ENCODE data around the gene TRIO. TPM values are rescaled to one million over a fixed set of nuclear protein-coding genes. Genes with fewer than 3 reads are reported as not detected.

The TRIO gene
- total RNA-seq, 1 experiment from 2014 or later, result 136 TPM

DNA sequence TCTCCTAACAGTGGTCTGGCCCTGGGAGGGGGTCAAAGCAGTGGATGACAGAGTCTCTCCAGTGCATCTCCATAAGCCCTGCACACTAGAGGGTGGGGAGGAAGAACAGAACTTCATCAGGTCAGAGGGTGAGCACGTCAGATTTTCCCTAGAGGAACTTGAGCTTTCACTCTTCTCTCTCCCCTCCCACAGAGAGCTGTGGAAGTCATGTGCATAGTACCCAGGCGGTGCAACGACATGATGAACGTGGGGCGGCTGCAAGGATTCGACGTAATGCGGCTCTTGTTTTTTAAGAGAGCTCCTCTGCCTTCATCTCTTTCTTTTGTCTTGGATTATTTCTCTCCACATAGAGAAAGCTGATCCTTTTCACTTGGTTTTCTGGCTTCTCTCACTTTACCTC lies 338.2 kb downstream of the TRIO start:
- Mint-ChIP-seq H3K4me3 (ENCODE audit: unreplicated experiment) (no peak overlapping the region), H3K36me3 (ENCODE audit: insufficient read depth, unreplicated experiment) (peaks cover 92% of the 10 kb centered on the region), H3K4me1 (ENCODE audit: insufficient read depth, unreplicated experiment) (no peaks in the 10 kb centered on the region), H3K27me3 (ENCODE audit: insufficient read depth, unreplicated experiment) (no peaks in the 10 kb centered on the region), H3K9me3 (ENCODE audit: unreplicated experiment) (no peaks in the 10 kb centered on the region), H3K27ac (ENCODE audit: low read depth, unreplicated experiment) (no peak overlapping the region)
- no TSS peak for BruUV-seq (replicated peaks)
- ChIA-PET POLR2A (interaction anchor here (1.1 kb wide), 2 partner anchors 9 to 44 kb away, joined by 3 read pairs; no protein-coding TSS in a partner anchor), CTCF (interaction anchor here (0.7 to 1.5 kb wide), 3 partner anchors 10 to 167 kb away, joined by 3 to 6 read pairs (median 3); no protein-coding TSS in a partner anchor)
- DNase-seq (ENCODE audit: unreplicated experiment), result no peak
- intact Hi-C loops (cut with micrococcal nuclease), result no loop called here
- TF ChIP-seq, protein P1, sequence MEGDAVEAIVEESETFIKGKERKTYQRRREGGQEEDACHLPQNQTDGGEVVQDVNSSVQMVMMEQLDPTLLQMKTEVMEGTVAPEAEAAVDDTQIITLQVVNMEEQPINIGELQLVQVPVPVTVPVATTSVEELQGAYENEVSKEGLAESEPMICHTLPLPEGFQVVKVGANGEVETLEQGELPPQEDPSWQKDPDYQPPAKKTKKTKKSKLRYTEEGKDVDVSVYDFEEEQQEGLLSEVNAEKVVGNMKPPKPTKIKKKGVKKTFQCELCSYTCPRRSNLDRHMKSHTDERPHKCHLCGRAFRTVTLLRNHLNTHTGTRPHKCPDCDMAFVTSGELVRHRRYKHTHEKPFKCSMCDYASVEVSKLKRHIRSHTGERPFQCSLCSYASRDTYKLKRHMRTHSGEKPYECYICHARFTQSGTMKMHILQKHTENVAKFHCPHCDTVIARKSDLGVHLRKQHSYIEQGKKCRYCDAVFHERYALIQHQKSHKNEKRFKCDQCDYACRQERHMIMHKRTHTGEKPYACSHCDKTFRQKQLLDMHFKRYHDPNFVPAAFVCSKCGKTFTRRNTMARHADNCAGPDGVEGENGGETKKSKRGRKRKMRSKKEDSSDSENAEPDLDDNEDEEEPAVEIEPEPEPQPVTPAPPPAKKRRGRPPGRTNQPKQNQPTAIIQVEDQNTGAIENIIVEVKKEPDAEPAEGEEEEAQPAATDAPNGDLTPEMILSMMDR (IDR thresholded peaks at IDR 0.05; ENCODE audit: unreplicated experiment), result no peak

DNA sequence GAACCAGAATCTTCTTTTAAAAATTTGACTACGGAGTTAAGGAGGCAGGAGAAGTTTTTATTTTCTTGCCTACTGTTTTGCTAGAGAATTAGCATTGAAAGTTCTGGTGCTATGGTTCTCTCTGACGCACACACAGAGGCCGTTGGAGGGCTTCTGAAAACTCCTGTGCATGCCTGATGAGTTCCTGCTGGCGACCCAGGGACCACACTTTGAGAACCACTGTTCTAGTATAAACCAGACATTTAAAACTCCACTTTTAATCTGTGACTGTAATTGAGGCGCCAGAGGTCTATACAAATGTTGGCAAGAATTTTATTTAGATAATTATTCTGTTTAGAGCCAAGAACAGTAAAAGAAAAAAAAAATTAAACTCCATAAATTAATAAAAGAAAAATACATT lies 338.9 kb downstream of the TRIO start:
- H3K27me3 Mint-ChIP-seq (ENCODE audit: insufficient read depth, unreplicated experiment), result no peaks in the 10 kb centered on the region
- H3K36me3 Mint-ChIP-seq (ENCODE audit: insufficient read depth, unreplicated experiment), result peaks cover 90% of the 10 kb centered on the region
- no peaks in the 10 kb centered on the region for H3K4me1 Mint-ChIP-seq (ENCODE audit: insufficient read depth, unreplicated experiment)
- H3K4me3 Mint-ChIP-seq (ENCODE audit: unreplicated experiment), result no peak overlapping the region
- ChIA-PET POLR2A (interaction anchor here (1.1 kb wide), 1 partner anchor 8 kb away, joined by 3 read pairs; no protein-coding TSS in a partner anchor), CTCF (interaction anchor here (1.0 kb wide), 1 partner anchor 9 kb away, joined by 3 read pairs; no protein-coding TSS in a partner anchor)
- no peak overlapping the region for H3K27ac Mint-ChIP-seq (ENCODE audit: low read depth, unreplicated experiment)
- intact Hi-C loops (cut with micrococcal nuclease), result no loop called here
- TF ChIP-seq, protein P1 (IDR thresholded peaks at IDR 0.05; ENCODE audit: unreplicated experiment), result no peak
- H3K9me3 Mint-ChIP-seq (ENCODE audit: unreplicated experiment), result no peaks in the 10 kb centered on the region
- DNase-seq (ENCODE audit: unreplicated experiment), result no peak
- no TSS peak for BruUV-seq (replicated peaks)

DNA sequence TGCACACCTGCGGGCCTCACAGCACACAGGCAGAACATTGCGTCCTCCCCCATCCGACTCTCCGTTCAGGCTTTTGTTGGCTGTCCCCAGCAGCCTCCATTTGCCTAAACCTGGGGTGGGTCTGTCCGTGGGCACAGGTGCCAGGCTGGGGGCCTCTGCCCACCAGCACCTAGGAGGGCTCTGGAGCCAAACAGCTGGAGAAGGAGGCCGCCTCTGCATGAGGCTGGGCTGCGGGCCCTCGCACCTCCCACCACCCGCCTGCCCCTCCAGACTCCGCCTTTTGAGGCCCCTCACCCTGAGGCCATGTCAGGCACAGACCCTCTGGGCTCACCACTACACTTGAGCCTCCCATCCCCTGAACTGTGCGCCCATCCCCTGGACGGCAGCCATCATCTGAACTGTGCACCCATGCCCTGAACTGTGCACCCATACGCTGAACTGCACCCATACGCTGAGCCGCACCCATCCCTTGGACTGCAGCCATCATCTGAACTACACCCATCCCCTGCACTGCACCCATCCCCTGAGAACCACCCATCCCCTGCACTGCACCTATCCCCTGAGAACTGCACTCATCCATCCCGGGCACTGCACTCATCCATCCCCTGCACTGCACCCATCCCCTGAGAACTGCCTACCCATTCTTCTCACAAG lies 340.5 kb downstream of the TRIO start:
- intact Hi-C loops (cut with micrococcal nuclease), result no loop called here
- CTCF ChIA-PET, result no interaction called here
- Mint-ChIP-seq H3K9me3 (ENCODE audit: unreplicated experiment) (no peaks in the 10 kb centered on the region), H3K4me3 (ENCODE audit: unreplicated experiment) (no peak overlapping the region), H3K27me3 (ENCODE audit: insufficient read depth, unreplicated experiment) (no peaks in the 10 kb centered on the region), H3K36me3 (ENCODE audit: insufficient read depth, unreplicated experiment) (peaks cover 80% of the 10 kb centered on the region), H3K27ac (ENCODE audit: low read depth, unreplicated experiment) (no peak overlapping the region), H3K4me1 (ENCODE audit: insufficient read depth, unreplicated experiment) (no peaks in the 10 kb centered on the region)
- TF ChIP-seq, protein P1 (IDR thresholded peaks at IDR 0.05; ENCODE audit: unreplicated experiment), result no peak
- POLR2A ChIA-PET, result no interaction called here
- no peak for DNase-seq (ENCODE audit: unreplicated experiment)
- no TSS peak for BruUV-seq (replicated peaks)

DNA sequence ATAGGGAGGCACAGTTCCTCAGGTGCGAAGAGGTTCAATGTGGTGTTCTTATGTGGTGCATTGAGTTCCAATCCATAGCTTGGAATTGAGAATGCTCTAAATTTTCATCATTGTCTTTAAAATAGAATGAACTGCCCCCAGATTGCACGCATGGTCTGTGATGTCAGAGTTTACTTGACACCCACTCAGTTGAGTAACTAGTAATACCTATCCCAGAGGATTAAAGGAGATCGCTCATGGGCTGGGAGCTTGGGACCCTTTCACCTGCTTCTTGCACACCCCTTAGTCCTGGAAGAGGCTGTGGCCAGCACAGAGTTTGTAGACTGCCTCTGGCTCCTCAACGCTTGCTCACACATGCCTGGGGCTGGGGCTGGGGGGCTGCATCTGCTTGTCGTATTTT lies 343.3 kb downstream of the TRIO start:
- ChIA-PET POLR2A (no interaction called here), CTCF (no interaction called here)
- TF ChIP-seq, protein P1 (IDR thresholded peaks at IDR 0.05; ENCODE audit: unreplicated experiment), result no peak
- no peak for DNase-seq (ENCODE audit: unreplicated experiment)
- Mint-ChIP-seq H3K36me3 (ENCODE audit: insufficient read depth, unreplicated experiment) (peaks cover 67% of the 10 kb centered on the region), H3K4me3 (ENCODE audit: unreplicated experiment) (no peak overlapping the region), H3K27me3 (ENCODE audit: insufficient read depth, unreplicated experiment) (no peaks in the 10 kb centered on the region), H3K9me3 (ENCODE audit: unreplicated experiment) (no peaks in the 10 kb centered on the region), H3K27ac (ENCODE audit: low read depth, unreplicated experiment) (no peak overlapping the region), H3K4me1 (ENCODE audit: insufficient read depth, unreplicated experiment) (no peaks in the 10 kb centered on the region)
- no TSS peak for BruUV-seq (replicated peaks)
- intact Hi-C loops (cut with micrococcal nuclease), result no loop called here

All from MCF 10A (cell line).